Bronchial epithelial cell (primary cell): ENCODE measurements around the gene ZNF324B. TPM values are rescaled to one million over a fixed set of nuclear protein-coding genes. Genes with fewer than 3 reads are reported as not detected.
A peak's percentile ranks its signal among the peaks of the same experiment; 100 is the strongest.

Source experiments
- DNase-seq: peaks from one replicate; pipeline ENCODE4 v3.0.0-alpha.2; 2010; ENCODE audit warnings: low read depth
- FAIRE-seq: peaks from 2 replicates; lab custom pipeline; 2011; peaks lifted over from hg19 to GRCh38; lab: Jason Lieb, UNC
- H3K27me3 ChIP-seq: 2 replicates; pipeline ENCODE4 v1.5.1; 2011; ENCODE audit warnings: low read length; ENCODE audit not compliant: control insufficient read depth, insufficient read depth
- H3K36me3 ChIP-seq: 2 replicates; pipeline ENCODE4 v1.5.1; 2011; ENCODE audit warnings: low read length; ENCODE audit not compliant: control insufficient read depth, insufficient read depth
- H3K4me3 ChIP-seq: 2 replicates; pipeline ENCODE4 v1.5.1; 2011; ENCODE audit warnings: mild to moderate bottlenecking, low read depth, low read length, control low read depth
- CTCF ChIP-seq: IDR thresholded peaks from 2 replicates; pipeline ENCODE4 v1.5.1; 2011; ENCODE audit warnings: mild to moderate bottlenecking, moderate library complexity, low read length, control low read depth, inconsistent platforms; ENCODE audit not compliant: insufficient read depth, severe bottlenecking
- total RNA-seq: library from RNA; depleted of rRNA; stranded (reverse); fragments of >200 nt; gene quantifications from 2 replicates; pipeline ENCODE4 v1.2.1, GENCODE V29; 2014

ZNF324B gene
- total RNA-seq, 1 donor from 2014 or later: 10.8 TPM

GRCh38 chr19:58492265-58492664 is 40.8 kb downstream of the ZNF324B start:
- TF ChIP-seq CTCF: no peak
- DNase-seq: no peak
- H3K36me3 ChIP-seq: no peaks in the 10 kb centered on the region
- FAIRE-seq: no peak
- no peaks in the 10 kb centered on the region for H3K27me3 ChIP-seq
- H3K4me3 ChIP-seq: no peak overlapping the region

DNA sequence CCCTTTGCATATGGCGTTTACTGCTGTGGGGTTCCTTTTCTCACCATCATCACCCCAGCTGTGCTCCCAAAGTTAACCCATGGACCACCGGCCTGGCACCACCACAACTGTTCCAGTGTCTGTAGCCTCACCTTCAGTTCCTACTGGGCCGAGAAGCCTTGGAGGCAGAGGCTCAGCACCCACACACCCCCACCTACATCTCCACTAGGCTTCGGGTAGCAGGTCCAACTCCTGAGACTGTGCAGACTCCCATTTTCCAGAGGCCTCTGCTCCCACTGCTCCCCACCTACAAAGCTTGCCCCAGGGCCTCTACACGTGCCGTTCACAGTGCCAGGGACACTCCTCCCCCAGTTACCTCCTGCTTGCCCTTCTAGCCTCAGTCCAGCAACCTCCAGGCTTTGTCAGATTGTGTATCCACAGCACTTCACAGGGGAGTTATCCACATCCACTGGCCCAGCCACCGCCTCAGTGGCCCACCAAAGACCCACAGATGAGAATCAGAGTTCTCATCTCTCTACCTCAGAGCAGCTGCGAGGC is 46.3 kb downstream of the ZNF324B start:
- no peak for TF ChIP-seq CTCF
- no peak overlapping the region for H3K4me3 ChIP-seq
- no peak for FAIRE-seq

GRCh38 chr19:58498316-58499020 is 47.0 kb downstream of the ZNF324B start:
- TF ChIP-seq CTCF: no peak
- no peak for FAIRE-seq
- Histone ChIP-seq H3K4me3 (peak overlapping the region; percentile 35), H3K27me3 (no peaks in the 10 kb centered on the region), H3K36me3 (no peaks in the 10 kb centered on the region)
- DNase-seq: no peak

More for the DNA sequence above, 46.3 kb downstream of the ZNF324B start:
- DNase-seq: no peak
- Histone ChIP-seq H3K27me3 (no peaks in the 10 kb centered on the region), H3K36me3 (no peaks in the 10 kb centered on the region)

- H3K4me3 ChIP-seq: peak overlapping the region; percentile 57
- TF ChIP-seq CTCF: peak; percentile 47
- DNase-seq (peak; percentile 94), FAIRE-seq (no peak)
- no peaks in the 10 kb centered on the region for H3K36me3 ChIP-seq
- no peaks in the 10 kb centered on the region for H3K27me3 ChIP-seq
These were observed 47.9 kb downstream of the ZNF324B start for GRCh38 chr19:58499021-58499927.

GRCh38 chr19:58500242-58500641 is 48.8 kb downstream of the ZNF324B start:
- DNase-seq (no peak), FAIRE-seq (no peak)
- Histone ChIP-seq H3K4me3 (peak overlapping the region; percentile 57), H3K27me3 (no peaks in the 10 kb centered on the region), H3K36me3 (no peaks in the 10 kb centered on the region)
- TF ChIP-seq CTCF: no peak

Other genes with a start within 250 kb of the ZNF324B start
- 55.8 and 65.8 TPM in 2 replicates for gene ZNF544, start 222.7 kb upstream of the ZNF324B start, total RNA-seq
- gene ZNF8, start 172.7 kb upstream of the ZNF324B start, total RNA-seq: 2.3 and 2.4 TPM in 2 replicates
- 50.7 and 59.2 TPM in 2 replicates for gene ERVK3-1, start 146.2 kb upstream of the ZNF324B start, total RNA-seq
- gene ZSCAN22, start 124.6 kb upstream of the ZNF324B start, total RNA-seq: 1.8 and 2.2 TPM in 2 replicates
- gene A1BG, start 98.1 kb upstream of the ZNF324B start, total RNA-seq: 2.1 and 4.7 TPM in 2 replicates
- 0.53 and 2.2 TPM in 2 replicates for gene ZNF497, start 88.9 kb upstream of the ZNF324B start, total RNA-seq
- gene ZNF837, start 70.6 kb upstream of the ZNF324B start, total RNA-seq: 2.4 and 2.6 TPM in 2 replicates
- 3,518 and 4,823 TPM in 2 replicates for gene RPS5, start 64.4 kb upstream of the ZNF324B start, total RNA-seq
- 0.79 and 1.9 TPM in 2 replicates for gene RNF225, start 56.0 kb upstream of the ZNF324B start, total RNA-seq
- gene ZNF584, start 43.0 kb upstream of the ZNF324B start, total RNA-seq: 8.2 and 9.7 TPM in 2 replicates
- 5.5 and 5.8 TPM in 2 replicates for gene ZNF132, start 11.5 kb upstream of the ZNF324B start, total RNA-seq
- gene ZNF324, start 15.5 kb downstream of the ZNF324B start, total RNA-seq: 9.7 and 10.5 TPM in 2 replicates
- gene ZNF446, start 24.7 kb downstream of the ZNF324B start, total RNA-seq: 2.4 and 3.7 TPM in 2 replicates
- gene SLC27A5, start 60.4 kb downstream of the ZNF324B start, total RNA-seq: 11.1 and 28.8 TPM in 2 replicates
- gene ZBTB45, start 68.2 kb downstream of the ZNF324B start, total RNA-seq: 3.4 and 5.1 TPM in 2 replicates
- 270 and 277 TPM in 2 replicates for gene TRIM28, start 92.4 kb downstream of the ZNF324B start, total RNA-seq
- 166 and 219 TPM in 2 replicates for gene CHMP2A, start 103.5 kb downstream of the ZNF324B start, total RNA-seq
- 128 and 159 TPM in 2 replicates for gene UBE2M, start 107.0 kb downstream of the ZNF324B start, total RNA-seq
- gene MZF1, start 121.7 kb downstream of the ZNF324B start, total RNA-seq: 14.7 and 17.8 TPM in 2 replicates